Subcutaneous adipose tissue (tissue), 4 donors: Measurements from ENCODE around the gene POLR2A. TPM values are rescaled to one million over a fixed set of nuclear protein-coding genes. Genes with fewer than 3 reads are reported as not detected.

ENCODE experiments used
- CTCF ChIP-seq: fragments of 450-650 bp; IDR thresholded peaks from one replicate; pipeline ENCODE4 v1.5.1; 2016; ENCODE audit warnings: low read depth, mild to moderate bottlenecking, control low read depth, antibody characterized with exemption, moderate library complexity
- total RNA-seq, 4 donors: library from RNA; depleted of rRNA; stranded (reverse); fragments of >200 nt; gene quantifications; one replicate each; pipeline ENCODE4 v1.1.0, GENCODE V29; 2016

POLR2A gene
- total RNA-seq, 4 donors from 2014 or later = 31.1 to 123 (median 58.5) TPM

- no peak for TF ChIP-seq CTCF
Measured at GRCh38 chr17:7444682-7445618, 39.2 kb upstream of the POLR2A start, which contains the start of gene CHRNB1. Gene CHRNB1 (plus strand): TSS chr17:7445061. CDS start chr17:7445128, 67 bp downstream.

GRCh38 chr17:7445619-7445968 lies 38.6 kb upstream of the POLR2A start:
- no peak for TF ChIP-seq CTCF

GRCh38 chr17:7448461-7448860 lies 35.7 kb upstream of the POLR2A start:
- TF ChIP-seq CTCF = no peak

GRCh38 chr17:7459961-7460545 lies 24.1 kb upstream of the POLR2A start:
- no peak for TF ChIP-seq CTCF

- TF ChIP-seq CTCF = no peak
Measured at GRCh38 chr17:7460850-7461660, 23.1 kb upstream of the POLR2A start.

- no peak for TF ChIP-seq CTCF
Measured at GRCh38 chr17:7462474-7463371, 21.4 kb upstream of the POLR2A start.
